LNCAP (cell line): ENCODE data around the gene MEP1A.

Experiments
- TF ChIP-seq, protein P1 (sequence below): fragments of 450-650 bp; IDR thresholded peaks from 2 replicates; pipeline ENCODE4 v1.5.1; 2017; ENCODE audit warnings: mild to moderate bottlenecking

MEP1A gene, protein sequence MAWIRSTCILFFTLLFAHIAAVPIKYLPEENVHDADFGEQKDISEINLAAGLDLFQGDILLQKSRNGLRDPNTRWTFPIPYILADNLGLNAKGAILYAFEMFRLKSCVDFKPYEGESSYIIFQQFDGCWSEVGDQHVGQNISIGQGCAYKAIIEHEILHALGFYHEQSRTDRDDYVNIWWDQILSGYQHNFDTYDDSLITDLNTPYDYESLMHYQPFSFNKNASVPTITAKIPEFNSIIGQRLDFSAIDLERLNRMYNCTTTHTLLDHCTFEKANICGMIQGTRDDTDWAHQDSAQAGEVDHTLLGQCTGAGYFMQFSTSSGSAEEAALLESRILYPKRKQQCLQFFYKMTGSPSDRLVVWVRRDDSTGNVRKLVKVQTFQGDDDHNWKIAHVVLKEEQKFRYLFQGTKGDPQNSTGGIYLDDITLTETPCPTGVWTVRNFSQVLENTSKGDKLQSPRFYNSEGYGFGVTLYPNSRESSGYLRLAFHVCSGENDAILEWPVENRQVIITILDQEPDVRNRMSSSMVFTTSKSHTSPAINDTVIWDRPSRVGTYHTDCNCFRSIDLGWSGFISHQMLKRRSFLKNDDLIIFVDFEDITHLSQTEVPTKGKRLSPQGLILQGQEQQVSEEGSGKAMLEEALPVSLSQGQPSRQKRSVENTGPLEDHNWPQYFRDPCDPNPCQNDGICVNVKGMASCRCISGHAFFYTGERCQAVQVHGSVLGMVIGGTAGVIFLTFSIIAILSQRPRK

DNA sequence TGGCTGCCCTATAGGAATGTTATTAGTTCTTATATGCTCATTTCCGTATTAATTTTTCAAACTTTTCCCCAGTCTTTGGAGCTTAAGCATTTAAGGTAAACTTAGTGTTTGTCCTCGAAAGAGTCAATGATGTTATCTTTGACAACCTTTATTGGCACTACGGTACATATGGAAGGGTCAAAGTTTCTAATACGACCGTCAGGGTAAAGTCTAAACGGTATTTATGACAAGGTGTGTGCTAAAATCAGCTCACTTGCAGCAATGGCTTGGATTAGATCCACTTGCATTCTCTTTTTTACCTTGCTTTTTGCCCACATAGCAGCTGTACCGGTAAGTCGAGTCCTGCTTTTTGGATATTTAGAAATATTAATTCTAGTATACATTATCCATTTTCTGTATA, at the start of gene MEP1A:
TSS of gene MEP1A (plus strand) at position 252 of the 400 bp plus-strand sequence. CDS start at position 262, 10 bp downstream.
- TF ChIP-seq, protein P1, sequence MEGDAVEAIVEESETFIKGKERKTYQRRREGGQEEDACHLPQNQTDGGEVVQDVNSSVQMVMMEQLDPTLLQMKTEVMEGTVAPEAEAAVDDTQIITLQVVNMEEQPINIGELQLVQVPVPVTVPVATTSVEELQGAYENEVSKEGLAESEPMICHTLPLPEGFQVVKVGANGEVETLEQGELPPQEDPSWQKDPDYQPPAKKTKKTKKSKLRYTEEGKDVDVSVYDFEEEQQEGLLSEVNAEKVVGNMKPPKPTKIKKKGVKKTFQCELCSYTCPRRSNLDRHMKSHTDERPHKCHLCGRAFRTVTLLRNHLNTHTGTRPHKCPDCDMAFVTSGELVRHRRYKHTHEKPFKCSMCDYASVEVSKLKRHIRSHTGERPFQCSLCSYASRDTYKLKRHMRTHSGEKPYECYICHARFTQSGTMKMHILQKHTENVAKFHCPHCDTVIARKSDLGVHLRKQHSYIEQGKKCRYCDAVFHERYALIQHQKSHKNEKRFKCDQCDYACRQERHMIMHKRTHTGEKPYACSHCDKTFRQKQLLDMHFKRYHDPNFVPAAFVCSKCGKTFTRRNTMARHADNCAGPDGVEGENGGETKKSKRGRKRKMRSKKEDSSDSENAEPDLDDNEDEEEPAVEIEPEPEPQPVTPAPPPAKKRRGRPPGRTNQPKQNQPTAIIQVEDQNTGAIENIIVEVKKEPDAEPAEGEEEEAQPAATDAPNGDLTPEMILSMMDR = no peak

DNA sequence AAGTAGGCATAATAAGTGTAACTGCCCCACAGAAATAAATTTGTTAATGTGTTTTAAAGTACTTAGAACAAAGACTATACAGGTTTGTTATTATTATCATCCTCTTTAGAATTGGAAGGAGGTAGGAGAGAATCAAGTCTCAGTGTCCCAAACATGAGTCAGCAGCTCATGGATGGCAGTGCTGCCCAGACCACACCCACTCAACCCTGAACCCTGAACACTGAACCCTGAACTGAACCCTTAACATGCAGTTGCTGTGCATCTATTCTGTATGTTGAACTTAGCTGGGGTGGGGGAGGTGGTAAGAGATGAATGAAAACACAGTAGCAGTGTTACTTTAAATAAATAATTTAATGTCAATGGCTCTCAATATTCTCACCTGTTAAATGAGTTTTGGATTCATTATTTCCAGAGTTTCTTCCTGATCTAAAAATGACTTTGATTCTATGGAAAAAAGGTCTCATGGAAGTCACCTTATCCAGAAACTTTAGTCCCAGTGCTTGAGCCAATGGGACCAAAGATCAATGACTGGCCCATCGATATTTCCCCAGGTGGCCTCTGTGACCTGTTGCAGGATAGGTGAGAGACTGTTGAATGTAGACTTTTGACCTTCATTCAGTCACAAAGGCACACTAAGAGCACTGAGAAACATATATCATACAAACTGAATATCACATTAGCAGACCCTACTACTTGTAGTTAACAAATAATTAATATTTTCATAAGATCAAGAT, 49.6 kb upstream of the MEP1A start:
- TF ChIP-seq, protein P1 = no peak

DNA sequence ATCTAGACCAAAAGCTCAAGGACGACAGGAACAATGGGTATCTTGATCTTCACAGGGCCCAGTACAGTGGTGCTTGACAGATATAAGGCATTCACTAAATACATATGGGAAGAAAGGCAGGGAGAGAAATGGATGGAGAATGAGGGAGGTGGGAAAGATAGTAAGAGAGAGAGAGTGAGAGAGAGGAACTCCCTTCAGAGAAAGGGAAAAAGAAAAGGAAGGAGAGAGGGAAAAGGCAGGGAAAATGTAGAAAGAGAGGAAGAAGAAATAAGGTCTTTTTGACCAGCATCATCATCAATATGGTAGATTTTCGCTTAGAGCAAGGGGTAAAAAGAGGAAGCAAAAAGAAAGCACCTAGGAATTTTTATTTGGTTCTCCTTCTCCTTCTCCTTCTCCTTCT, 47.2 kb upstream of the MEP1A start:
- TF ChIP-seq, protein P1 = no peak

DNA sequence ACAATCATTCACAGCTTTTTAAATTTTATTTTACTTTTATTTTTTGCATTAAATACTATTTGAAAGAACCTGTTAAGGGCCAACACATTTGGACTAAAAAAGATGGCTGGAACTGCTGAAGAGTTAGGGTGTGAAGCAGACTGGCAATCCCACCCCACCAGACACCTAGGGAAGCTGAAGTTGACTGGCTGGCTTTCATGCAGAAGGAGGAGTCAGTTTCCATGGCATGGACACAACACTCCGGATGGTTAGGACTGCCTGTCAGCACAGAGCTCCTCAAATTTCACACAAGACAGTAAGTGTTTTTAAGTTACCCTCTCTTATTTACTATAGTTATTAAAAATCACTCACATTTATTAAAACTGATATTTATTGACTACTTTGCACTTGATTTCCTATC, 46.5 kb upstream of the MEP1A start, which contains the start of gene ANKRD66:
TSS of gene ANKRD66 (plus strand) at position 238 of the 400 bp plus-strand sequence. CDS start 5,016 bp downstream, outside the sequence.
- TF ChIP-seq, protein P1 = no peak

DNA sequence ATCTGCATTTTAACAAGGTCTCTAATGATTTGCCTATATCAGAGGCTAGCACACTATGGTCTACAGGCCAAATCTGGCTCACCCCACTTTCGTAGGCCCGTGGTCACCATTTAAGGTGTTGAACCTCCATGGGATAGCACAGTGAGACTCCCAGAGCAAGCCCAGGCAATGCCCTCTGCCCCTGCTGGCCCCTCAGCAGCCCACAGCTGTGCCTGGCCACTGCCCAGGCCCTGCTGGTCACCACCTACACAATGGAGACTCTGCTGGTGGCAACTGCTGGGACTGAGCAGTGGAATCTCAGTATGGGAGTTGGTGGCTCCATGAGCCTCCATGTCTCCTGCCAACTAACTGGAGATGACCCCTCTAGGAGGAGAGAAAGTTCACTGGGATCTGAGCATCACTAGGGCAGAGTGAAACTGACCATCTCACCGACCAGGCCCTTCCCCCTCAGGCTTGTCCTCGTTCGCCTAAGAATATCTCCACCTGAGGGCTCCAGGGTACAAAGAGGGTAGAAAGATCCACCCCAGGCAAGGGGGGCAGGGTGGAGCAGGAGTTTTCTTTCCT, 44.2 kb upstream of the MEP1A start:
- TF ChIP-seq, protein P1 = no peak

DNA sequence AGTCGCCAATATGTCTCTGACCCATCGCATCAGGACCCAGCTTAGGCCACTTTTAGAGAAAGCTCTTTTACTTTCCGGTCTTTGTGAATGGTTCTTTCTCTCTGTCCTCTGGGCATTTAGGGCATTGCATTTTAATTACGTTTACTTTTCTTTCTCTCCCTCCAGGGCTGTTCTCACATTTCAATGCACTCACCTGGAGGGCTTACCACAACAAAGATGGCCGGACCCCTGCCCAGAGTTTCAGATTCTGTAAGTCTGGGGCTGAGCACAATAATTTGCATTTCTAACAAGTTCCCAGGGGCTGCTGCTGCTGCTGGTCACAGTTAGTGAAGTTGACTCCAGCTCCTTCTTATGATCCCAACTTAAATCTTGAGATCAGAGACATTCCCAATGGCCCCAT, 43.5 kb upstream of the MEP1A start:
- TF ChIP-seq, protein P1 = no peak

DNA sequence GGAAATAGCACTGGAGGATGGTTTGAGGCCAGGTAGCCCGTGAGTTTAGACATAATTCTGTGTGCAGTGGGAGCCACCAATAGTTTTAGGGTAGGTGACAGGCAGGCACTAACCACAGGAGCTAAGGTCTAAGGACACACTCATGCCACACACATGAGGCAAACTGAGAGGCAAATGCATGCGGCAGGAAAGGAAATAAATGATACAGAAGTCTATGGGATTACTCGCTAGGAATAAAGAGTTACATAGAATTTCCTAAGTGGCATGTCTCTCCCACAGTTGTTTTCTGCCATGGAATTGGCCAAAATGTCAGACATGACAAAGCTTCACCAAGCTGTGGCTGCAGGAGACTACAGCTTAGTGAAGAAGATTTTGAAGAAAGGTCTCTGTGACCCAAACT, 41.5 kb upstream of the MEP1A start:
- TF ChIP-seq, protein P1 = no peak
